HG03575 (cell line): ENCODE results near the gene ZNF287.

ENCODE experiments used
- ATAC-seq: cut with Tn5 transposase; IDR thresholded peaks from one replicate; pipeline ENCODE4 v1.9.1; 2021; ENCODE audit not compliant: unreplicated experiment, insufficient number of reproducible peaks, low FRiP score; ENCODE audit errors: extremely low read depth

ZNF287 gene

GRCh38 chr17:16519021-16519420, 50.0 kb downstream of the ZNF287 start:
- ATAC-seq, result no peak

- ATAC-seq, result no peak
Observed at GRCh38 chr17:16517477-16517876, 51.5 kb downstream of the ZNF287 start.

GRCh38 chr17:16516594-16517051, 52.4 kb downstream of the ZNF287 start:
- no peak for ATAC-seq

- no peak for ATAC-seq
Observed at GRCh38 chr17:16515933-16516332, 53.1 kb downstream of the ZNF287 start.

- no peak for ATAC-seq
Observed at GRCh38 chr17:16513873-16514272, 55.1 kb downstream of the ZNF287 start.

GRCh38 chr17:16512011-16512410, 57.0 kb downstream of the ZNF287 start:
- ATAC-seq, result no peak

- no peak for ATAC-seq
Observed at GRCh38 chr17:16511593-16511992, 57.4 kb downstream of the ZNF287 start.

GRCh38 chr17:16507918-16508533, 61.0 kb downstream of the ZNF287 start:
- no peak for ATAC-seq

- no peak for ATAC-seq
Observed at GRCh38 chr17:16506188-16506587, 62.8 kb downstream of the ZNF287 start.

- ATAC-seq, result no peak
Observed at GRCh38 chr17:16504984-16505383, 64.0 kb downstream of the ZNF287 start.
